GM19372 (cell line): ENCODE measurements around the gene PRRT3.
"Not testable (repeated sequence)": the region's sequence is repeated elsewhere in the genome, so short reads cannot be mapped to it uniquely, and the experiment has no call there.

Experiments used
- ATAC-seq: cut with Tn5 transposase; IDR thresholded peaks from one replicate; pipeline ENCODE4 v1.9.1; 2021; ENCODE audit warnings: mild to moderate bottlenecking, low read depth, moderate library complexity; ENCODE audit not compliant: unreplicated experiment

The PRRT3 gene

GRCh38 chr3:9900965-9901415 is 51.2 kb downstream of the PRRT3 start:
- ATAC-seq: not testable (repeated sequence)

- ATAC-seq: no peak
Observed at GRCh38 chr3:9899289-9899791, 52.9 kb downstream of the PRRT3 start.

GRCh38 chr3:9898467-9899241 is 53.6 kb downstream of the PRRT3 start:
- no peak for ATAC-seq

- ATAC-seq: peak; percentile 66
Observed at GRCh38 chr3:9897408-9898372, 54.5 kb downstream of the PRRT3 start.

- not testable (repeated sequence) for ATAC-seq
Observed at GRCh38 chr3:9896755-9897407, 55.3 kb downstream of the PRRT3 start.

GRCh38 chr3:9895715-9896114 is 56.5 kb downstream of the PRRT3 start:
- not testable (repeated sequence) for ATAC-seq
